HG03354 (cell line): ENCODE measurements around the gene ANKK1.

ENCODE experiments used
- ATAC-seq: cut with Tn5 transposase; IDR thresholded peaks from one replicate; pipeline ENCODE4 v1.9.1; 2021; ENCODE audit warnings: mild to moderate bottlenecking; ENCODE audit not compliant: unreplicated experiment, poor library complexity, severe bottlenecking

Gene ANKK1

GRCh38 chr11:113447621-113448315, 60.2 kb downstream of the ANKK1 start:
- ATAC-seq: no peak

GRCh38 chr11:113448316-113448677, 60.7 kb downstream of the ANKK1 start:
- no peak for ATAC-seq

- no peak for ATAC-seq
Measured at GRCh38 chr11:113449743-113450142, 62.2 kb downstream of the ANKK1 start.
